ENCODE measurements around the gene ZBTB17.

- no peak for TF ChIP-seq MAFK (IDR thresholded peaks at IDR 0.05; ENCODE audit: low read depth, low read length)
- TF ChIP-seq CEBPB (IDR thresholded peaks at IDR 0.05; ENCODE audit: low read depth, low read length), result no peak
- no peak for TF ChIP-seq CTCF (conservative IDR thresholded peaks at IDR 0.05; ENCODE audit: low read depth, low read length)
- no peak for TF ChIP-seq MAZ (IDR thresholded peaks at IDR 0.05; ENCODE audit: borderline replicate concordance, low read depth, low read length)
- no peak for TF ChIP-seq SMC3 (IDR thresholded peaks at IDR 0.05; ENCODE audit: low read depth, low read length)
- TF ChIP-seq RAD21 (IDR thresholded peaks at IDR 0.05; ENCODE audit: low read length), result no peak
- TF ChIP-seq NFE2L2 (IDR thresholded peaks at IDR 0.05; ENCODE audit: low read depth, low read length), result no peak
- no peak for TF ChIP-seq POLR2A (IDR thresholded peaks at IDR 0.05; ENCODE audit: low read depth, low read length)
These were observed 37.2 kb downstream of the ZBTB17 start for GRCh38 chr1:15938628-15939161.
